HepG2 (cell line): ENCODE data around the gene GFAP. TPM values are rescaled to one million over a fixed set of nuclear protein-coding genes. Genes with fewer than 3 reads are reported as not detected.
A peak's percentile ranks its signal among the peaks of the same experiment; 100 is the strongest.

Experiments used
- CCDC6 ChIP-seq: sonication (generic); formaldehyde crosslinking; IDR thresholded peaks from 2 replicates; pipeline ENCODE4 v1.8.1; 2022; ENCODE audit warnings: mild to moderate bottlenecking, missing genetic modification reagents, moderate library complexity
- HMGA1 ChIP-seq: sonication (generic); formaldehyde crosslinking; conservative IDR thresholded peaks from 2 replicates; pipeline ENCODE4 v1.4.0; 2020; ENCODE audit warnings: missing genetic modification reagents
- MYC ChIP-seq: sonication (generic); formaldehyde crosslinking; IDR thresholded peaks from 2 replicates; pipeline ENCODE4 v1.9.0; 2021; ENCODE audit warnings: missing genetic modification reagents, borderline replicate concordance
- TFDP2 ChIP-seq: sonication (generic); formaldehyde crosslinking; IDR thresholded peaks from 2 replicates; pipeline ENCODE4 v1.4.0; 2020; ENCODE audit warnings: missing genetic modification reagents
- TMF1 ChIP-seq: sonication (generic); formaldehyde crosslinking; IDR thresholded peaks from 2 replicates; pipeline ENCODE4 v1.8.1; 2022; ENCODE audit warnings: low read depth, missing genetic modification reagents
- XRCC5 ChIP-seq: fragments of 200-400 bp; formaldehyde crosslinking; optimal IDR thresholded peaks from 2 replicates; pipeline ENCODE3; 2017; ENCODE audit warnings: mild to moderate bottlenecking, low read length
- ZBTB38 ChIP-seq: sonication (generic); formaldehyde crosslinking; IDR thresholded peaks from 2 replicates; pipeline ENCODE4 v1.5.1; 2020; ENCODE audit warnings: mild to moderate bottlenecking, missing genetic modification reagents
- ZNF256 ChIP-seq: sonication (generic); formaldehyde crosslinking; conservative IDR thresholded peaks from 2 replicates; pipeline ENCODE4 v1.4.0; 2020; ENCODE audit warnings: missing genetic modification reagents
- ZNF549 ChIP-seq: sonication (generic); formaldehyde crosslinking; IDR thresholded peaks from 2 replicates; pipeline ENCODE4 v1.5.0; 2020; ENCODE audit warnings: missing genetic modification reagents
- polyA plus RNA-seq, 8 experiments: library from polyadenylated mRNA; depleted of rRNA in 3 of 8; stranded (reverse) in 7 of 8; unstranded in 1 of 8; fragments of >200 nt; fragmentation: Illumina TruSeq in 4 of 8; extraction: Trizol in 4 of 8; gene quantifications; 2 replicates each; pipeline versions ENCODE4 v1.2.1 to v1.2.3, GENCODE V29; 2011 to 2016; ENCODE audit warnings: low read depth in 4 of 8, missing spikeins in 1 of 8, mixed read lengths in 1 of 8; ENCODE audit not compliant: insufficient read depth in 1 of 8
- total RNA-seq, 5 experiments: library from RNA; depleted of rRNA; stranded (reverse); fragments of >200 nt; fragmentation: Illumina TruSeq; extraction: Trizol; gene quantifications; 2 replicates each; pipeline ENCODE4 v1.2.3, GENCODE V29; 2016; ENCODE audit warnings: low read depth in 1 of 5
- TF ChIP-seq, protein P1 (sequence below): sonication (generic); formaldehyde crosslinking; IDR thresholded peaks from 2 replicates; pipeline ENCODE4 v1.5.1; 2020; ENCODE audit warnings: mild to moderate bottlenecking, missing genetic modification reagents, moderate library complexity
- TF ChIP-seq, protein P2 (sequence below): sonication (generic); formaldehyde crosslinking; IDR thresholded peaks from 2 replicates; pipeline ENCODE4 v1.8.1; 2022; ENCODE audit warnings: low read depth, mild to moderate bottlenecking, missing genetic modification reagents
- TF ChIP-seq, protein P3 (sequence below): sonication (generic); formaldehyde crosslinking; IDR thresholded peaks from 2 replicates; pipeline ENCODE4 v1.4.0; 2020; ENCODE audit warnings: missing genetic modification reagents
- TF ChIP-seq, protein P4 (sequence below): sonication (generic); formaldehyde crosslinking; IDR thresholded peaks from 2 replicates; pipeline ENCODE4 v1.4.0; 2020; ENCODE audit warnings: missing genetic modification reagents, mild to moderate bottlenecking, borderline replicate concordance
- TF ChIP-seq, protein P5 (sequence below): sonication (generic); formaldehyde crosslinking; IDR thresholded peaks from 2 replicates; pipeline ENCODE4 v1.4.0; 2020; ENCODE audit warnings: missing genetic modification reagents, borderline replicate concordance

GFAP gene
- total and polyA plus RNA-seq, 2 of the 13 experiments (the other 11 are each of a cell fraction or from before 2014, with no cell fraction given): 0.11 to 0.29 TPM

- TF ChIP-seq, protein P1, sequence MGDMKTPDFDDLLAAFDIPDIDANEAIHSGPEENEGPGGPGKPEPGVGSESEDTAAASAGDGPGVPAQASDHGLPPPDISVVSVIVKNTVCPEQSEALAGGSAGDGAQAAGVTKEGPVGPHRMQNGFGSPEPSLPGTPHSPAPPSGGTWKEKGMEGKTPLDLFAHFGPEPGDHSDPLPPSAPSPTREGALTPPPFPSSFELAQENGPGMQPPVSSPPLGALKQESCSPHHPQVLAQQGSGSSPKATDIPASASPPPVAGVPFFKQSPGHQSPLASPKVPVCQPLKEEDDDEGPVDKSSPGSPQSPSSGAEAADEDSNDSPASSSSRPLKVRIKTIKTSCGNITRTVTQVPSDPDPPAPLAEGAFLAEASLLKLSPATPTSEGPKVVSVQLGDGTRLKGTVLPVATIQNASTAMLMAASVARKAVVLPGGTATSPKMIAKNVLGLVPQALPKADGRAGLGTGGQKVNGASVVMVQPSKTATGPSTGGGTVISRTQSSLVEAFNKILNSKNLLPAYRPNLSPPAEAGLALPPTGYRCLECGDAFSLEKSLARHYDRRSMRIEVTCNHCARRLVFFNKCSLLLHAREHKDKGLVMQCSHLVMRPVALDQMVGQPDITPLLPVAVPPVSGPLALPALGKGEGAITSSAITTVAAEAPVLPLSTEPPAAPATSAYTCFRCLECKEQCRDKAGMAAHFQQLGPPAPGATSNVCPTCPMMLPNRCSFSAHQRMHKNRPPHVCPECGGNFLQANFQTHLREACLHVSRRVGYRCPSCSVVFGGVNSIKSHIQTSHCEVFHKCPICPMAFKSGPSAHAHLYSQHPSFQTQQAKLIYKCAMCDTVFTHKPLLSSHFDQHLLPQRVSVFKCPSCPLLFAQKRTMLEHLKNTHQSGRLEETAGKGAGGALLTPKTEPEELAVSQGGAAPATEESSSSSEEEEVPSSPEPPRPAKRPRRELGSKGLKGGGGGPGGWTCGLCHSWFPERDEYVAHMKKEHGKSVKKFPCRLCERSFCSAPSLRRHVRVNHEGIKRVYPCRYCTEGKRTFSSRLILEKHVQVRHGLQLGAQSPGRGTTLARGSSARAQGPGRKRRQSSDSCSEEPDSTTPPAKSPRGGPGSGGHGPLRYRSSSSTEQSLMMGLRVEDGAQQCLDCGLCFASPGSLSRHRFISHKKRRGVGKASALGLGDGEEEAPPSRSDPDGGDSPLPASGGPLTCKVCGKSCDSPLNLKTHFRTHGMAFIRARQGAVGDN (CRISPR knock-in tag): peak; percentile 47
- TF ChIP-seq, protein P2, sequence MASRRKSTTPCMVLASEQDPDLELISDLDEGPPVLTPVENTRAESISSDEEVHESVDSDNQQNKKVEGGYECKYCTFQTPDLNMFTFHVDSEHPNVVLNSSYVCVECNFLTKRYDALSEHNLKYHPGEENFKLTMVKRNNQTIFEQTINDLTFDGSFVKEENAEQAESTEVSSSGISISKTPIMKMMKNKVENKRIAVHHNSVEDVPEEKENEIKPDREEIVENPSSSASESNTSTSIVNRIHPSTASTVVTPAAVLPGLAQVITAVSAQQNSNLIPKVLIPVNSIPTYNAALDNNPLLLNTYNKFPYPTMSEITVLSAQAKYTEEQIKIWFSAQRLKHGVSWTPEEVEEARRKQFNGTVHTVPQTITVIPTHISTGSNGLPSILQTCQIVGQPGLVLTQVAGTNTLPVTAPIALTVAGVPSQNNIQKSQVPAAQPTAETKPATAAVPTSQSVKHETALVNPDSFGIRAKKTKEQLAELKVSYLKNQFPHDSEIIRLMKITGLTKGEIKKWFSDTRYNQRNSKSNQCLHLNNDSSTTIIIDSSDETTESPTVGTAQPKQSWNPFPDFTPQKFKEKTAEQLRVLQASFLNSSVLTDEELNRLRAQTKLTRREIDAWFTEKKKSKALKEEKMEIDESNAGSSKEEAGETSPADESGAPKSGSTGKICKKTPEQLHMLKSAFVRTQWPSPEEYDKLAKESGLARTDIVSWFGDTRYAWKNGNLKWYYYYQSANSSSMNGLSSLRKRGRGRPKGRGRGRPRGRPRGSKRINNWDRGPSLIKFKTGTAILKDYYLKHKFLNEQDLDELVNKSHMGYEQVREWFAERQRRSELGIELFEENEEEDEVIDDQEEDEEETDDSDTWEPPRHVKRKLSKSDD (CRISPR knock-in tag): no peak
- TF ChIP-seq HMGA1 (CRISPR knock-in tag) (no peak), XRCC5 (no peak), ZNF549 (CRISPR knock-in tag) (no peak), ZNF256 (no peak), TMF1 (CRISPR knock-in tag) (no peak), MYC (CRISPR knock-in tag) (no peak), CCDC6 (no peak), TFDP2 (CRISPR knock-in tag) (0 out of 2 replicates have a peak, but pooled peaks have one; percentile 22), ZBTB38 (no peak)
- TF ChIP-seq, protein P3, sequence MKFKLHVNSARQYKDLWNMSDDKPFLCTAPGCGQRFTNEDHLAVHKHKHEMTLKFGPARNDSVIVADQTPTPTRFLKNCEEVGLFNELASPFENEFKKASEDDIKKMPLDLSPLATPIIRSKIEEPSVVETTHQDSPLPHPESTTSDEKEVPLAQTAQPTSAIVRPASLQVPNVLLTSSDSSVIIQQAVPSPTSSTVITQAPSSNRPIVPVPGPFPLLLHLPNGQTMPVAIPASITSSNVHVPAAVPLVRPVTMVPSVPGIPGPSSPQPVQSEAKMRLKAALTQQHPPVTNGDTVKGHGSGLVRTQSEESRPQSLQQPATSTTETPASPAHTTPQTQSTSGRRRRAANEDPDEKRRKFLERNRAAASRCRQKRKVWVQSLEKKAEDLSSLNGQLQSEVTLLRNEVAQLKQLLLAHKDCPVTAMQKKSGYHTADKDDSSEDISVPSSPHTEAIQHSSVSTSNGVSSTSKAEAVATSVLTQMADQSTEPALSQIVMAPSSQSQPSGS (CRISPR knock-in tag): no peak
- TF ChIP-seq, protein P4, sequence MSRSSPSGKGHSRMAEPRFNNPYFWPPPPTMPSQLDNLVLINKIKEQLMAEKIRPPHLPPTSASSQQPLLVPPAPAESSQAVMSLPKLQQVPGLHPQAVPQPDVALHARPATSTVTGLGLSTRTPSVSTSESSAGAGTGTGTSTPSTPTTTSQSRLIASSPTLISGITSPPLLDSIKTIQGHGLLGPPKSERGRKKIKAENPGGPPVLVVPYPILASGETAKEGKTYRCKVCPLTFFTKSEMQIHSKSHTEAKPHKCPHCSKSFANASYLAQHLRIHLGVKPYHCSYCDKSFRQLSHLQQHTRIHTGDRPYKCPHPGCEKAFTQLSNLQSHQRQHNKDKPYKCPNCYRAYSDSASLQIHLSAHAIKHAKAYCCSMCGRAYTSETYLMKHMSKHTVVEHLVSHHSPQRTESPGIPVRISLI (CRISPR knock-in tag): no peak
- TF ChIP-seq, protein P5, sequence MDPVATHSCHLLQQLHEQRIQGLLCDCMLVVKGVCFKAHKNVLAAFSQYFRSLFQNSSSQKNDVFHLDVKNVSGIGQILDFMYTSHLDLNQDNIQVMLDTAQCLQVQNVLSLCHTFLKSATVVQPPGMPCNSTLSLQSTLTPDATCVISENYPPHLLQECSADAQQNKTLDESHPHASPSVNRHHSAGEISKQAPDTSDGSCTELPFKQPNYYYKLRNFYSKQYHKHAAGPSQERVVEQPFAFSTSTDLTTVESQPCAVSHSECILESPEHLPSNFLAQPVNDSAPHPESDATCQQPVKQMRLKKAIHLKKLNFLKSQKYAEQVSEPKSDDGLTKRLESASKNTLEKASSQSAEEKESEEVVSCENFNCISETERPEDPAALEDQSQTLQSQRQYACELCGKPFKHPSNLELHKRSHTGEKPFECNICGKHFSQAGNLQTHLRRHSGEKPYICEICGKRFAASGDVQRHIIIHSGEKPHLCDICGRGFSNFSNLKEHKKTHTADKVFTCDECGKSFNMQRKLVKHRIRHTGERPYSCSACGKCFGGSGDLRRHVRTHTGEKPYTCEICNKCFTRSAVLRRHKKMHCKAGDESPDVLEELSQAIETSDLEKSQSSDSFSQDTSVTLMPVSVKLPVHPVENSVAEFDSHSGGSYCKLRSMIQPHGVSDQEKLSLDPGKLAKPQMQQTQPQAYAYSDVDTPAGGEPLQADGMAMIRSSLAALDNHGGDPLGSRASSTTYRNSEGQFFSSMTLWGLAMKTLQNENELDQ (CRISPR knock-in tag): no peak
These were observed 42.0 kb upstream of the GFAP start (continued) for GRCh38 chr17:44956998-44957981.
